Measurements from ENCODE around the gene CCDC197.

GRCh38 chr14:94020267-94020666 is 23.2 kb downstream of the CCDC197 start:
- no peak for TF ChIP-seq CTCF (conservative IDR thresholded peaks at IDR 0.05)
- TF ChIP-seq ZFX (IDR thresholded peaks at IDR 0.05) = no peak

Measured in C4-2B (cell line).